K562 (cell line): ENCODE results near the gene OCSTAMP. TPM values are rescaled to one million over a fixed set of nuclear protein-coding genes. Genes with fewer than 3 reads are reported as not detected.

ENCODE experiments used
- ATAC-seq: fragments of 200-7000 bp; cut with Tn5 transposase; 3 replicates; pipeline ENCODE4 v1.9.1; 2020; ENCODE audit warnings: moderate library complexity
- BruUV-seq: library from RNA; stranded (reverse); fragments of 400-500 nt; replicated peaks from 2 replicates; lab custom pipeline; 2021; lab: Mats Ljungman, UMichigan
- CTCF ChIA-PET: fragments of 300-600 bp; formaldehyde crosslinking; extraction: SDS; loops from one replicate; lab custom pipeline; 2021; ENCODE audit warnings: low intra/inter-chr PET ratio; lab: Yijun Ruan, JAX
- POLR2A ChIA-PET: fragments of 300-600, 350-650 bp; sonication (Branson Sonifier 250); formaldehyde crosslinking; extraction: SDS; loops from one replicate; lab custom pipeline; 2021; ENCODE audit warnings: antibody characterized with exemption, inconsistent platforms; lab: Yijun Ruan, JAX
- DNase-seq, 4 experiments: peaks; one replicate each; pipeline versions ENCODE4 v3.0.0 to v3.0.0-alpha.2; 2011 to 2018; ENCODE audit warnings: low spot score in 3 of 4, mixed read lengths in 3 of 4; ENCODE audit errors: extremely low read depth in 1 of 4
- FAIRE-seq: peaks from 2 replicates; lab custom pipeline; 2011; peaks lifted over from hg19 to GRCh38; lab: Jason Lieb, UNC
- H2AFZ ChIP-seq: 2 replicates; pipeline ENCODE4 v1.6.0; 2011; ENCODE audit warnings: low read depth, low read length, control low read depth, inconsistent platforms
- H3K27ac ChIP-seq: fragments of 200-600 bp; 3 replicates; pipeline ENCODE4 v1.8.0; 2011; ENCODE audit warnings: low read depth, mild to moderate bottlenecking, control low read depth, inconsistent platforms, low read length, moderate library complexity, mixed read lengths; ENCODE audit errors: extremely low read depth
- H3K27me3 ChIP-seq, 2 experiments: fragments of 300-600 bp in 1 of 2; 2 replicates in 1 of 2; 3 replicates in 1 of 2; pipeline versions ENCODE4 v1.6.0 to v1.8.0; 2011; ENCODE audit warnings: inconsistent platforms in 2 of 2, low read length in 2 of 2, mild to moderate bottlenecking in 1 of 2, mixed read lengths in 1 of 2, moderate library complexity in 1 of 2; ENCODE audit not compliant: control insufficient read depth in 2 of 2, insufficient read depth in 2 of 2
- H3K36me3 ChIP-seq: fragments of 300-600 bp; 3 replicates; pipeline ENCODE4 v1.8.0; 2011; ENCODE audit warnings: mild to moderate bottlenecking, low read length, inconsistent platforms; ENCODE audit not compliant: control insufficient read depth, insufficient read depth
- H3K4me1 ChIP-seq, 2 experiments: fragments of 200-600 bp in 1 of 2; replicated peaks in 1 of 2; 2 replicates in 1 of 2; 3 replicates in 1 of 2; pipeline versions ENCODE4 v1.5.1 to v1.8.0; 2011; ENCODE audit warnings: inconsistent platforms in 2 of 2, low read length in 2 of 2, mild to moderate bottlenecking in 1 of 2, mixed read lengths in 1 of 2, moderate library complexity in 1 of 2; ENCODE audit not compliant: control insufficient read depth in 2 of 2, insufficient read depth in 2 of 2
- H3K4me2 ChIP-seq: 2 replicates; pipeline ENCODE4 v1.6.1; 2011; ENCODE audit warnings: low read length, control low read depth, inconsistent platforms, mixed read lengths; ENCODE audit not compliant: insufficient read depth
- H3K4me3 ChIP-seq: fragments of 200-600 bp; sonication (generic), shearing (Covaris generic); 2 replicates; pipeline ENCODE4 v1.5.1; 2016; ENCODE audit warnings: control low read depth, inconsistent platforms
- H3K79me2 ChIP-seq: fragments of 200-600 bp; 3 replicates; pipeline ENCODE4 v1.8.0; 2011; ENCODE audit warnings: low read length, inconsistent platforms; ENCODE audit not compliant: control insufficient read depth, insufficient read depth
- H3K9ac ChIP-seq, 2 experiments: 2 replicates each; pipeline versions ENCODE4 v1.6.0 to v1.6.1; 2011; ENCODE audit warnings: low read depth in 2 of 2, low read length in 2 of 2, control low read depth in 1 of 2, inconsistent platforms in 1 of 2, mild to moderate bottlenecking in 1 of 2, mixed read lengths in 1 of 2; ENCODE audit not compliant: insufficient read depth in 1 of 2
- H3K9me1 ChIP-seq: one replicate; pipeline ENCODE4 v1.6.0; 2011; ENCODE audit warnings: inconsistent platforms, mild to moderate bottlenecking, low read length, moderate library complexity; ENCODE audit not compliant: control insufficient read depth, insufficient read depth
- H3K9me3 ChIP-seq: replicated peaks from 2 replicates; pipeline ENCODE4 v1.5.1; 2011; ENCODE audit warnings: low read depth, low read length, inconsistent platforms; ENCODE audit not compliant: control insufficient read depth, insufficient read depth
- H4K20me1 ChIP-seq: replicated peaks from 2 replicates; pipeline ENCODE4 v1.6.1; 2011; ENCODE audit warnings: low read length, inconsistent platforms, mixed read lengths; ENCODE audit not compliant: control insufficient read depth, insufficient read depth
- BHLHE40 ChIP-seq: IDR thresholded peaks from 2 replicates; pipeline ENCODE4 v1.6.1; 2011; ENCODE audit warnings: low read length, improper control_type of control experiment
- BRD9 ChIP-seq: fragments of 450-650 bp; IDR thresholded peaks from 2 replicates; pipeline ENCODE4 v1.6.1; 2018; ENCODE audit warnings: low read depth; ENCODE audit not compliant: partially characterized antibody
- DEAF1 ChIP-seq: fragments of 450-650 bp; formaldehyde crosslinking; IDR thresholded peaks from 2 replicates; pipeline ENCODE4 v1.4.0; 2020; ENCODE audit warnings: mild to moderate bottlenecking, moderate library complexity
- RAD21 ChIP-seq, 2 experiments: fragments of 250-450 bp in 1 of 2; fragments of 450-650 bp in 1 of 2; sonication (Bioruptor Pico) in 1 of 2; formaldehyde crosslinking in 1 of 2; IDR thresholded peaks in 1 of 2; conservative IDR thresholded peaks in 1 of 2; 2 replicates each; pipeline versions ENCODE4 v1.4.0 to v1.8.0; 2020 to 2022; ENCODE audit warnings: mild to moderate bottlenecking in 2 of 2, moderate library complexity in 1 of 2
- REST ChIP-seq, 2 experiments: fragments of 450-650 bp; formaldehyde crosslinking in 1 of 2; IDR thresholded peaks; 2 replicates each; pipeline versions ENCODE4 v1.4.0 to v1.6.1; 2014 to 2020; ENCODE audit warnings: mild to moderate bottlenecking in 2 of 2, borderline replicate concordance in 1 of 2, low read depth in 1 of 2
- SMC3 ChIP-seq: conservative IDR thresholded peaks from 2 replicates; pipeline ENCODE4 v1.6.1; 2011; ENCODE audit warnings: low read depth, low read length, improper control_type of control experiment; ENCODE audit not compliant: insufficient read depth
- SRSF3 ChIP-seq: fragments of 200-400 bp; formaldehyde crosslinking; IDR thresholded peaks from 2 replicates; pipeline ENCODE4 v1.6.1; 2016; ENCODE audit warnings: mild to moderate bottlenecking, low read length, moderate library complexity; ENCODE audit not compliant: insufficient read depth
- STAG1 ChIP-seq: sonication (generic); formaldehyde crosslinking; IDR thresholded peaks from 2 replicates; pipeline ENCODE4 v1.5.0; 2020; ENCODE audit warnings: missing genetic modification reagents, borderline replicate concordance
- TEAD2 ChIP-seq: fragments of 450-650 bp; IDR thresholded peaks from 2 replicates; pipeline ENCODE4 v1.6.1; 2016; ENCODE audit warnings: missing genetic modification characterization, control low read depth, missing compliant biosample characterization
- XRCC3 ChIP-seq: fragments of 450-650 bp; IDR thresholded peaks from 2 replicates; pipeline ENCODE4 v1.6.1; 2017; ENCODE audit warnings: mild to moderate bottlenecking, moderate library complexity
- ZNF511 ChIP-seq: sonication (generic); formaldehyde crosslinking; IDR thresholded peaks from 2 replicates; pipeline ENCODE4 v1.8.0; 2022; ENCODE audit warnings: mild to moderate bottlenecking, missing genetic modification reagents
- whole genome bisulfite sequencing: fragments of 100-300 bp; shearing (Covaris generic); methylation state at CpG from one replicate; pipeline ENCODE4 v1.1.6; 2016; ENCODE audit warnings: low coverage, mixed read lengths; ENCODE audit not compliant: insufficient coverage; ENCODE audit errors: missing lambda C conversion rate; 5-methylcytosine and 5-hydroxymethylcytosine counted together
- in situ Hi-C: fragments of 300-500 bp; cut with MboI; formaldehyde crosslinking; loops from 4 replicates; pipeline ENCODE4 v1.15.0; 2018; ENCODE audit warnings: inconsistent platforms, mixed read lengths
- intact Hi-C: fragments of 100-400 bp; cut with micrococcal nuclease; formaldehyde crosslinking; loops from 2 replicates; pipeline ENCODE4 v1.14.2; 2022
- polyA plus RNA-seq, 8 experiments: library from polyadenylated mRNA; depleted of rRNA in 4 of 8; stranded (reverse) in 5 of 8; unstranded in 3 of 8; fragments of >200 nt; fragmentation: Nextera tagmentation in 2 of 8; fragmentation: Illumina TruSeq in 1 of 8; extraction: Ambion mirVana in 2 of 8; extraction: Trizol in 1 of 8; gene quantifications; 2 replicates each; pipeline versions ENCODE4 v1.2.1 to v1.2.3, GENCODE V29; 2011 to 2014; ENCODE audit warnings: inconsistent platforms in 1 of 8, missing spikeins in 1 of 8
- total RNA-seq, 7 experiments: library from RNA; depleted of rRNA in 6 of 7; stranded (reverse); fragments of >200 nt in 6 of 7; fragmentation: Illumina TruSeq in 2 of 7; extraction: Trizol in 2 of 7; gene quantifications; 2 replicates each; pipeline versions ENCODE4 v1.2.1 to v1.2.3, GENCODE V29; 2011 to 2021; ENCODE audit warnings: low replicate concordance in 1 of 7

Gene OCSTAMP
- total and polyA plus RNA-seq, 9 of the 15 experiments (the other 6 are each of a cell fraction or from before 2014, with no cell fraction given), result not detected

GRCh38 chr20:46520976-46521579 is 29.4 kb downstream of the OCSTAMP start:
- CTCF ChIA-PET, result no interaction called here
- intact Hi-C loops (loop anchor here (5.0 kb wide), 1 partner anchor 181 kb away; no protein-coding TSS in a partner anchor), in situ Hi-C loops (no loop called here)
- POLR2A ChIA-PET, result interaction anchor here (2.0 kb wide), 1 partner anchor 8 kb away, joined by 11 read pairs; the partner anchor contains the start of gene ZNF334
- DNase-seq (peak; percentile 33 to 64 (median 42)), FAIRE-seq (peak; percentile 84), ATAC-seq (peak; percentile 80)
- H3K9ac ChIP-seq, result no peak overlapping the region
- no peaks in the 10 kb centered on the region for H3K4me1 ChIP-seq
- H3K27ac ChIP-seq, result no peak overlapping the region
- no peaks in the 10 kb centered on the region for H3K79me2 ChIP-seq
- BruUV-seq, result no TSS peak
- H4K20me1 ChIP-seq, result no peaks in the 10 kb centered on the region
- 0% methylated on average over 2 of the region's 4 CpGs for WGBS
- no peak overlapping the region for H3K4me3 ChIP-seq
- H3K9me3 ChIP-seq, result no peaks in the 10 kb centered on the region
- H3K9me1 ChIP-seq, result no peaks in the 10 kb centered on the region
- no peaks in the 10 kb centered on the region for H3K36me3 ChIP-seq
- no peak overlapping the region for H3K4me2 ChIP-seq
- no peak overlapping the region for H2AFZ ChIP-seq
- no peaks in the 10 kb centered on the region; a peak in 1 of 5 replicates for H3K27me3 ChIP-seq
- TF ChIP-seq TEAD2, result no peak
- TF ChIP-seq BRD9, result no peak
- TF ChIP-seq STAG1 (CRISPR knock-in tag), result peak; percentile 38; the same call in 1 of the 2 replicates
- peak; percentile 61; the same call in 1 of the 2 replicates for TF ChIP-seq SMC3
- TF ChIP-seq XRCC3, result no peak
- TF ChIP-seq ZNF511, result no peak
- peak; percentile 25 to 80; a peak in 3 of 4 replicates for TF ChIP-seq RAD21 (CRISPR knock-in tag; conservative IDR thresholded peaks at IDR 0.05 in 1 of 2, IDR thresholded peaks at IDR 0.05 in 1 of 2)
- TF ChIP-seq SRSF3, result no peak
- TF ChIP-seq BHLHE40, result peak; percentile 44; the same call in 1 of the 2 replicates
- TF ChIP-seq DEAF1 (CRISPR knock-in tag), result no peak
- TF ChIP-seq REST (IDR thresholded peaks at IDR 0.05; ENCODE audit: borderline replicate concordance), result peak; percentile 67
- no peak for TF ChIP-seq REST (CRISPR knock-in tag; IDR thresholded peaks at IDR 0.05; ENCODE audit: low read depth)
